ENCODE data around the gene ARFGEF3.

- no peak for TF ChIP-seq MAX (IDR thresholded peaks at IDR 0.05)
- no peak for TF ChIP-seq CTCF (IDR thresholded peaks at IDR 0.05; ENCODE audit: low read depth, low read length, missing input control)
- no peak for TF ChIP-seq REST (IDR thresholded peaks at IDR 0.05)
- TF ChIP-seq RAD21 (IDR thresholded peaks at IDR 0.05) = no peak
- no peak for TF ChIP-seq EGR1 (IDR thresholded peaks at IDR 0.05; ENCODE audit: low read depth in 2 of 2)
- no peak for TF ChIP-seq YY1 (IDR thresholded peaks at IDR 0.05)
- TF ChIP-seq ZBTB33 (IDR thresholded peaks at IDR 0.05) = no peak
- no peak for TF ChIP-seq HNF4G (IDR thresholded peaks at IDR 0.05)
- TF ChIP-seq JUND (IDR thresholded peaks at IDR 0.05) = no peak
- TF ChIP-seq HNF4A (conservative IDR thresholded peaks at IDR 0.05) = no peak
- no peak for TF ChIP-seq GABPA (IDR thresholded peaks at IDR 0.05 in 1 of 2, conservative IDR thresholded peaks at IDR 0.05 in 1 of 2)
- no peak for TF ChIP-seq ATF3 (IDR thresholded peaks at IDR 0.05)
These were observed 213.1 kb downstream of the ARFGEF3 start for GRCh38 chr6:138374815-138375214.
